Nephron (organoid): ENCODE measurements around the gene AFF1.
"Not testable (repeated sequence)": the region's sequence is repeated elsewhere in the genome, so short reads cannot be mapped to it uniquely, and the experiment has no call there.

ENCODE experiments used
- H3K27ac Mint-ChIP-seq, 3 experiments: 2 replicates each; pipeline ENCODE4 v1.8.0; 2020; ENCODE audit warnings: mixed read lengths in 3 of 3, mild to moderate bottlenecking in 2 of 3, moderate library complexity in 1 of 3
- H3K27me3 Mint-ChIP-seq: 2 replicates; pipeline ENCODE4 v1.8.0; 2021; ENCODE audit warnings: low read depth, mild to moderate bottlenecking, moderate library complexity, mixed read lengths
- H3K36me3 Mint-ChIP-seq: 2 replicates; pipeline ENCODE4 v1.8.0; 2020; ENCODE audit warnings: low read depth, mixed read lengths
- H3K4me1 Mint-ChIP-seq: 2 replicates; pipeline ENCODE4 v1.8.0; 2020; ENCODE audit warnings: mixed read lengths
- H3K4me3 Mint-ChIP-seq, 3 experiments: 2 replicates each; pipeline ENCODE4 v1.8.0; 2020; ENCODE audit warnings: mild to moderate bottlenecking in 3 of 3, mixed read lengths in 3 of 3, moderate library complexity in 2 of 3
- H3K9me3 Mint-ChIP-seq: 2 replicates; pipeline ENCODE4 v1.8.0; 2020; ENCODE audit warnings: mixed read lengths
- TF ChIP-seq, protein P1 (sequence below), 3 experiments: fragments of 200-600 bp; sonication (generic); IDR thresholded peaks; one replicate each; pipeline ENCODE4 v1.5.0; 2021; ENCODE audit warnings: antibody characterized with exemption in 3 of 3; ENCODE audit not compliant: unreplicated experiment in 3 of 3

The AFF1 gene

GRCh38 chr4:87071401-87071800 lies 136.6 kb downstream of the AFF1 start:
- peak overlapping the region; percentile 41 to 70 (median 66) for H3K27ac Mint-ChIP-seq
- H3K4me3 Mint-ChIP-seq, result no peak overlapping the region
- H3K4me1 Mint-ChIP-seq, result peaks cover 42% of the 10 kb centered on the region
- no peaks in the 10 kb centered on the region for H3K27me3 Mint-ChIP-seq
- peaks cover 4% of the 10 kb centered on the region for H3K36me3 Mint-ChIP-seq
- H3K9me3 Mint-ChIP-seq, result no peaks in the 10 kb centered on the region
- TF ChIP-seq, protein P1, sequence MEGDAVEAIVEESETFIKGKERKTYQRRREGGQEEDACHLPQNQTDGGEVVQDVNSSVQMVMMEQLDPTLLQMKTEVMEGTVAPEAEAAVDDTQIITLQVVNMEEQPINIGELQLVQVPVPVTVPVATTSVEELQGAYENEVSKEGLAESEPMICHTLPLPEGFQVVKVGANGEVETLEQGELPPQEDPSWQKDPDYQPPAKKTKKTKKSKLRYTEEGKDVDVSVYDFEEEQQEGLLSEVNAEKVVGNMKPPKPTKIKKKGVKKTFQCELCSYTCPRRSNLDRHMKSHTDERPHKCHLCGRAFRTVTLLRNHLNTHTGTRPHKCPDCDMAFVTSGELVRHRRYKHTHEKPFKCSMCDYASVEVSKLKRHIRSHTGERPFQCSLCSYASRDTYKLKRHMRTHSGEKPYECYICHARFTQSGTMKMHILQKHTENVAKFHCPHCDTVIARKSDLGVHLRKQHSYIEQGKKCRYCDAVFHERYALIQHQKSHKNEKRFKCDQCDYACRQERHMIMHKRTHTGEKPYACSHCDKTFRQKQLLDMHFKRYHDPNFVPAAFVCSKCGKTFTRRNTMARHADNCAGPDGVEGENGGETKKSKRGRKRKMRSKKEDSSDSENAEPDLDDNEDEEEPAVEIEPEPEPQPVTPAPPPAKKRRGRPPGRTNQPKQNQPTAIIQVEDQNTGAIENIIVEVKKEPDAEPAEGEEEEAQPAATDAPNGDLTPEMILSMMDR (IDR thresholded peaks at IDR 0.05; ENCODE audit: unreplicated experiment in 3 of 3), result no peak

DNA sequence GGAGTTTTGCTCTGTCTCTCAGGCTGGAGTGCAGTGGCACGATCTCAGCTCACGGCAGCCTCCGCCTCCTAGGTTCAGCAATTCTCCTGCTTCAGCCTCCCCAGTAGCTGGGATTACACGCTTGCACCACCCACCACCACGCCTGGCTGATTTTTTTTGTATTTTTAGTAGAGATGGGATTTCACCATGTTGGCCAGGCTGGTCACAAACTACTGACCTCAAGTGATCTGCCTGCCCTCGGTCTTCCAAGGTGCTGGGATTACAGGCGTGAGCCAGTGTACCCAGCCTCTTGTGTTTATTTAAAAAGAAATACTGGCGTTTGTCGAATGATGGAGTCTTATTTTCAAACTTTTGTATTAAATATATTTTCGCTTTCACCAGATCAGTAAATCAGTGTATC lies 137.7 kb downstream of the AFF1 start:
- H3K9me3 Mint-ChIP-seq, H3K36me3 Mint-ChIP-seq, H3K4me3 Mint-ChIP-seq, H3K27me3 Mint-ChIP-seq: not testable (repeated sequence)
- Mint-ChIP-seq H3K4me1 (peaks cover 34% of the 10 kb centered on the region), H3K27ac (peak overlapping the region in 1 of 3 experiments; percentile 18)

GRCh38 chr4:87073199-87074120 lies 138.6 kb downstream of the AFF1 start:
- Mint-ChIP-seq H3K4me3 (peak overlapping the region; percentile 9 to 26 (median 14)), H3K27me3 (no peaks in the 10 kb centered on the region), H3K9me3 (no peaks in the 10 kb centered on the region), H3K27ac (peak overlapping the region; percentile 43 to 75 (median 65)), H3K4me1 (peaks cover 39% of the 10 kb centered on the region), H3K36me3 (peaks cover 4% of the 10 kb centered on the region)
- TF ChIP-seq, protein P1 (IDR thresholded peaks at IDR 0.05; ENCODE audit: unreplicated experiment in 3 of 3), result no peak

DNA sequence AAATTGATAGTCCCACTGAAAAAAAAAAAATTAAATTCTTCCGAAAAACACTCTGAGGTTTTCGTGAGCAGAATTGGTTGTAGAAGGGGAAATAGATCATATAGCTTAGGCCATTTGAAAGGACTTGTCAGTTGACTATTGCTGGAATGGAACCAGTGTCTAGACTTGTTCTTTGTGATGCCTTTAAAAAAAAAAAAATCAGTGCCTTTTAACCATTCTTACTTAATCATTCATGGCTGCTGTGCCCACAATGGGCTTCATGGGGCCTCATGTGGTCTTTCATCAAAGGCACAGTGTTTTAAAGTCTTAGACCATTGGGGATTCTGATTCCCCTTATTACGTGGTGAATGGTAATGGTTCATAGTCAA lies 139.3 kb downstream of the AFF1 start:
- Mint-ChIP-seq H3K36me3 (peaks cover 4% of the 10 kb centered on the region), H3K27ac (peak overlapping the region; percentile 43 to 75 (median 65))
- TF ChIP-seq, protein P1 (IDR thresholded peaks at IDR 0.05; ENCODE audit: unreplicated experiment in 3 of 3), result no peak

GRCh38 chr4:87075876-87076275 lies 141.1 kb downstream of the AFF1 start:
- TF ChIP-seq, protein P1 (IDR thresholded peaks at IDR 0.05; ENCODE audit: unreplicated experiment in 3 of 3), result no peak
- H3K27me3 Mint-ChIP-seq, result no peaks in the 10 kb centered on the region
- H3K4me1 Mint-ChIP-seq, result peaks cover 42% of the 10 kb centered on the region
- H3K27ac Mint-ChIP-seq, result no peak overlapping the region
- H3K4me3 Mint-ChIP-seq, result no peak overlapping the region
- H3K36me3 Mint-ChIP-seq, result peaks cover 4% of the 10 kb centered on the region
- H3K9me3 Mint-ChIP-seq, result no peaks in the 10 kb centered on the region

More for the DNA sequence above, 139.3 kb downstream of the AFF1 start:
- H3K4me1 Mint-ChIP-seq, result peaks cover 36% of the 10 kb centered on the region
- H3K9me3 Mint-ChIP-seq, result no peaks in the 10 kb centered on the region
- no peaks in the 10 kb centered on the region for H3K27me3 Mint-ChIP-seq
- H3K4me3 Mint-ChIP-seq, result peak overlapping the region in 2 of 3 experiments; percentile 9 to 26

DNA sequence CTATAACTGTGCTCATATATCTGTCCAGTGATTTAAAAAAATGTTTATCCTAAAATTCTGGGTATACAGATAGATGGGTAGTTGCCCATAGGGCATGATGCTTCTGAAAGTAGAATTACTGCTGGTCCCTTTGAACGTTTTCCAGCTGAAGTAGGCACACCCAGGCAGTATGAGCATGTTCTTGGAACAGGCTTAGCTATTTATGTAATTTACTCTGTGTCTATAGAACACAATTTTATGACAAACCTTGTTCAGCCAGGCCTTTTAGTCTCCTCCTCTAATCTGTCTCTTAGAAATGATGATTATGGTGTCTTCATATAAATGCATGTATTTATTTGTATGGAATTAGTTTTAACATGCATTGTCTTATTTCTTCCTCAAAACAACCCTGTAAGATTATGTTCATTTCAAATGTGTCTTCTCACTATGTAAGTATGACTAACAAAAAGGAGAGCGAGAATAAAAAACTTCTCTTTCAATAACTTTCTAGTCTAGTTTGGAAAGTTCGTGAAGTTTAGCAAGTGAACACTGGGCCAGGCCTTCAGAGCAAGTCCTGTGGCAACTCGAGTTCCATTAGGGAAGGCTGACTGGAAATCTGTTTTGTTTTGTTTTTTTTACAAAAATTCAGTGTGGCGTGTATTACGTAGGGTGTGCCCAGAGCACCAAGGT lies 142.0 kb downstream of the AFF1 start:
- Mint-ChIP-seq H3K4me1 (peaks cover 40% of the 10 kb centered on the region), H3K9me3 (no peaks in the 10 kb centered on the region), H3K36me3 (peaks cover 1% of the 10 kb centered on the region), H3K27me3 (no peaks in the 10 kb centered on the region), H3K27ac (peak overlapping the region in 1 of 3 experiments; percentile 4), H3K4me3 (no peak overlapping the region)
- TF ChIP-seq, protein P1 (IDR thresholded peaks at IDR 0.05; ENCODE audit: unreplicated experiment in 3 of 3), result no peak
